GM18951 (cell line): Measurements from ENCODE around the gene SPATA6.
"Not testable (repeated sequence)": the region's sequence is repeated elsewhere in the genome, so short reads cannot be mapped to it uniquely, and the experiment has no call there.

Source experiments
- POLR2A ChIP-seq: IDR thresholded peaks from 4 replicates; pipeline ENCODE4 v1.6.1; 2011; ENCODE audit warnings: mild to moderate bottlenecking; ENCODE audit not compliant: insufficient read length, insufficient read depth; ENCODE audit errors: extremely low read depth
- in situ Hi-C: fragments of 300-500 bp; cut with MboI; formaldehyde crosslinking; loops from one replicate; pipeline ENCODE4 v1.12.0; 2022; ENCODE audit warnings: low sequenced_read_pairs, mixed read lengths, inconsistent platforms; ENCODE audit not compliant: unreplicated experiment

Gene SPATA6

DNA sequence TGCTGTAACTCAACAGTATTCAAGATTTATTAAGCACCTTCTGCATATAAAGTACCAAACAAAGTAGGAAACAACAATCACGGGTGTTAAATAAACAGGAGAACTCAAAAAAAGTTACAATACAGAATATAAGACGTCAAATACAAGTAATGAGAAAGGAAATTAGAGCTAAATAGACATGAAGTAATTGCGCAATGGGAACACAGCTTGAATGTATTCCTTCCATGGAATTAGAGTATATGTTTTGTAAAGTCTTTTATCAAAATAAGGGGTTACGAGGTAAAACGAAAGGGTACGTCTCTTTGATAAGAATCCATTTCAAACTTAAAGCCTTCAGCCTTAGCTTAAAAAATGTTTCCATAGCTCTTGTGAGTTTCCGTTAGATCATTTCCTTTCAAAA lies 109.1 kb downstream of the SPATA6 start:
- in situ Hi-C loops: no loop called here
- TF ChIP-seq POLR2A: no peak

DNA sequence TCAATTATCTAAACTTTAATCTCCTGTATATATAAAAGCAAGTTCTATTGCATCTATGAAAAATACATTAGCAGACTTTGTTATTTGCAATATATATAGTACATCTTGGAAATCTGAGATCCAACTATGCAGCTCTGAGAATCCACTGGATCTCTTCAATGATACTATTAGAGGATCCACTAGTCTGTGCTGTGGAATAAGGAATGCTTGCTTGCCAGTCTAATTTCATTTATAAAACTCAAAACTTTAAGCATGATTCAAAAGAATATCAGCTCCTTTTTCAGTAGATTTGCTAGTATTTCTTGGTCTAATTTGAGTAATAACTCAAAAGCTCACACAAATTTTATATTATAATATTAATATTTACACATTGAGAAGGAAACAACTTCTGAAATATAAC lies 115.1 kb downstream of the SPATA6 start:
- in situ Hi-C loops: no loop called here
- no peak for TF ChIP-seq POLR2A

DNA sequence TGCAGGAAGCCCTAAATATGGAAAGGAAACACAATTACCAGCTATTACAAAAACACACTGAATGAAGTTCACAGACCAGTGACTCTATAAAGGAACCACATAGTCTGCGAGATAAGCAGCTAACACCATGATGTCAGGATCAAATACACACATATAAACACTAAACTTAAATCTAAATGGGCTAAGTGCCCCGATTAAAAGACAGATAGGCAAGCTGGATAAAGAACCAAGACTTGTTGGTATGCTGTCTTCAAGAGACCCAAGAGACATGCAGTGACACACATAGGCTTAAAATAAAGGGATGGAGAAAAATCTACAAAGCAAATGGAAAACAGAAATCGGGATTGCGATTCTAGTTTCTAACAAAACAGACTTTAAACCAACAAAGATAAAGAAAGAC lies 127.6 kb downstream of the SPATA6 start:
- in situ Hi-C loops: no loop called here
- TF ChIP-seq POLR2A: no peak

DNA sequence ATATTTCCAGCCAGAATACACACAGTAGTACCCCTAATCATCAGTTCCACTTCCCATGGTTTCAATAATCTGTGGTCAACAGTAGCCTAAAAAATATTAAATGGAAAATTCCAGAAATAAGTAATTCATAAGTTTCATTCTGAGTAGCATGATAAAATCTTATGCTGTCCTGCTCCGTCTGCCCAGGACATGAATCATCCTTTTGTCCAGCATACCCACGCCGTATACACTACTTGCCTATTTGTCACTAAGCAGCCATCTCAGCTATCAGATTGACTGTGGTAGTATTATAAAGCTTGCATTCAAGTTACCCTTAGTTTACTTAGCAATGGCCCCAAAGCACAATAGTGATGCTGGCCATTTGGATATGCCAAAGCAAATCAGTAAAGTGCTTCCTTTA lies 130.8 kb downstream of the SPATA6 start:
- TF ChIP-seq POLR2A: no peak
- in situ Hi-C loops: no loop called here

DNA sequence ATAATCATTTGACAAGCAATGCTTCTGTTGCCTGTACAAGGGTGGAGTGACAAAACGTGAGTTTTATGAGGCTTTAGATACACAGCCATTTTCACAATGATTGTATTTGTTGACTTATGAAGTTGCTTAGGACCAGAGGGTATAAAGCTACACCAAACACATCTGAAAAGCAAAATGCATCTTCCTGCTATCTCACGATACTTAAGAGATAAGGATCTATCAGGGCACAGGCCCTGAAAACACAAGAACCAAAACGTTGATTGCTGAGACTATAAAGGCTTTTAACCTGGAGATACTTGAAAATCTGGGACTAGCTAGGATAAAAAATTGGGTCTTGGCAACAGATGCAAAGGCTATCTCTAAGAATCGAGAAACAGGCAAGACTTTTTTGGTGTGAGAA lies 133.7 kb downstream of the SPATA6 start:
- TF ChIP-seq POLR2A: no peak
- in situ Hi-C loops: no loop called here

DNA sequence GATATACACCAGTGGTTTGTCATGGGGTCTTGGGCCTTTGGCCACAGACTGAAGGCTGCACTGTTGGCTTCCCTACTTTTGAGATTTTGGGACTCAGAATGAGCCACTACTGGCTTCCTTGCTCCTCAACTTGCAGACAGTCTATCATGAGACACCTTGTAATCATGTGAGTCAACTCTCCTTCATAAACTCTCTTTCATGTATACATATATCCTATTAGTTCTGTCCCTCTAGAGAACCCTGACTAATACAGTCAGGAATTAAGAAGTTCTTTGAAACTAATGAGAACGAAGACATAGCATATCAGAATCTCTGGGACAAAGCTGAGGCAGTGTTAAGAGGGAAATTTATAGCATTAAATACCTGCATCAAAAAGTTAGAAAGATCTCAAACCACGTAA lies 138.7 kb downstream of the SPATA6 start:
- TF ChIP-seq POLR2A: no peak
- in situ Hi-C loops: no loop called here

DNA sequence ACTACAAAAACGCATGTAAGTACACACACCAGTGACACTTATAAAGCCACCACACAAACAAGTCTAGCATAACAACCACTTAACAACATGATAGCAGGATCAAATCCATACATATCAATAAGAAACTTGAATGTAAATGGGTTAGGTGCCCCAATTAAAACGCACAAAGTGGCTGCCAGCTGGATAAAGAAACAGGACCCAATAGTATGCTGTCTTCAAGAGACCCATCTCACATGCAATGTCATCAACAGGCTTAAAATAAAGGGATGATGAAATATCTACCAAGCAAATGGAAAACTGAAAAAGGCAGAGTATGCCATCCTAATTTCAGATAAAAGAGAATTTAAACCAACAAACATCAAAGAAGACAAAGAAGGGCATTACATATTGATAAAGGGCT lies 139.9 kb downstream of the SPATA6 start:
- in situ Hi-C loops: no loop called here
- no peak for TF ChIP-seq POLR2A

DNA sequence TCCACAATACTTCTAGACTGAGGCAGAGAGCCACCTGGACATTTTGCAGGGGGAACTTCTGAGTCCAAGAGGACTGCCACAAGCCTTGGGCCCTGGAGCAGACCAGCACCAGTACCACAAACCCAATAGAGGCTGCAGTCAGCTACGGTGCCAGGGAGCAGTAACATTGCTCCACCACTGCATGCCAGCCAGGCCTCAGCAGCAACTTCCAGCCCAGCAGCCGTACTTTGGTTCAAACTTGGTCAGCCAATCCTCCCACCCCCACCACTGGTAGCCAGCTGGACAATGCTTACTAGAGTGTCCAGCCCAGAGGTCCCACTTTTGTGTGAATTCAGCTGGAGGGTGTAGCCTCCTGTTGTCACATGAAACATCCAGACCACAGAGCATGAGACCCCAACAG lies 142.1 kb downstream of the SPATA6 start:
- in situ Hi-C loops: no loop called here
- TF ChIP-seq POLR2A: no peak

DNA sequence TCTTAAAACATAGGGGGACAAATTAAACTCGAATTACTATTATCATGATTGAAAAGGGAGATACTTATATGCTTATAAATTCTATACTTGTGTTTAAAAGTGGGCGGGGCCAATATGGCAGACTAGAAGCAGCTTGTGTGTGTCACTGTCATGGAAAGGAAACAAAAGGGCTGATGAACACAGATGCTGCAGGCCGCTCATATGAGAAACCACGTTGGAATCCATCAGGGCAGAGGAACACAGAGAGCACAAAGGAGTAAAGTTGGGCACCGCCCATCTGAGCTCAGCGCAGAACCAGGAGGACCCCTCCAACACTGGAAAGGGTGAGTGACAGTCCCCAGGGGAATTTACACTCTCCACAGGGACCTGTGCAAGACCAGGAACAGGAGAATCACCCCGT lies 142.5 kb downstream of the SPATA6 start:
- no peak for TF ChIP-seq POLR2A
- in situ Hi-C loops: no loop called here

DNA sequence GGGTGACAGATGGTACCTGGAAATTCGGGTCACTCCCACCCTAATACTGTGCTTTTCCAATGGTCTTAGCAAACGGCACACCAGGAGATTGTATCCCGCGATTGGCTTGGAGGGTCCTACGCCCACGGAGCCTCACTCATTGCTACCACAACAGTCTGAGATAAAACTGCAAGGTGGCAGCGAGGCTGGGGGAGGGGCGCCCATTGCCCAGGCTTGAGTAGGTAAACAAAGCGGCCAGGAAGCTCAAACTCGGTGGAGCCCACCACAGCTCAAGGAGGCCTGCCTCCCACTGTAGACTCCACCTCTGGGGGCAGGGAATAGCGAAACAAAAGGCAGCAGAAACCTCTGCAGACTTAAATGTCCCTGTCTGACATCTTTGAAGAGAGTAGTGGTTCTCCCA lies 160.2 kb downstream of the SPATA6 start:
- in situ Hi-C loops: not testable (repeated sequence)

DNA sequence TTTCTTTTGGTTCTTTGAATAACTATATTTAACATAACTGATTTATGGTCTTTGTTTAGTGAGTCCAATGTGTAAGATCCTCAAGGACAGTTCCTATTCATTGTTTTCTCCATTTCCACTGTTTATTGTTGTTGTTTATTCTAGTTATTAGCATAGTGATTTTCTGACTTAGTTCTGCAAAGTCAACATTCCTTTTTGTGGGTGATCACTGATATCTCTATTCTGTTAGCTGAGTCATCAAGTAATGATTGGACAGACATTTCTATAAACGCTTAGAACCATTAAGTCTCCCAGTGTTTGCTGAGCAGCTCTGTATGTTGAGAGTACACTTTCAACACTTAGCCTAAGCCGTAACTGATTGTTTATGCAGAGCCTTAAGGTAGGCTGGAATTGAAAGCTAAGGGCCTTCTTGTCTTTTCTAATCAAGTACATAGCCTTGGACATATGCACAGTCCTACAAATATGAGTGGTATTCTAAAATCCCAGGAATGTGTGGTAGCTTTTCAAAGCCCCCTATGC lies 162.4 kb downstream of the SPATA6 start:
- no peak for TF ChIP-seq POLR2A
- in situ Hi-C loops: no loop called here

DNA sequence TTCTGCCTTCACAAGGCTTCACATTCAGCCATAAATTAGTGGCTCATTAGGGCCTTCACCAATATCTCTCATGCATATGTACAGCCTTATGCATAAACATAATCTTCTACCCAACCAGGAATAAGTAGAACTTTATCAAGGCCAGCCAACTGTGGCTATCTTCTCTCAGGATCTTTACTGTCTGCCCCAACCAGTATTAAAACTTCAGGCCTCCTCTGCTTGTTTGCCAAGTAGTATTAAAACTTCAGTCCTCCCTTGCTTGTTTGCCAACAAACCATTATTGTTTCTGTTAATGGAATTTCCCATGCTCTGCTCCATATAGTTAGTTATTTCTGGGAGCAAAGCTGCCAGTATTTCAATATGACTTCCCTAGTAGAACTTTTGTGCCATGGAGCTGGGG lies 169.4 kb downstream of the SPATA6 start:
- no peak for TF ChIP-seq POLR2A
- in situ Hi-C loops: no loop called here

DNA sequence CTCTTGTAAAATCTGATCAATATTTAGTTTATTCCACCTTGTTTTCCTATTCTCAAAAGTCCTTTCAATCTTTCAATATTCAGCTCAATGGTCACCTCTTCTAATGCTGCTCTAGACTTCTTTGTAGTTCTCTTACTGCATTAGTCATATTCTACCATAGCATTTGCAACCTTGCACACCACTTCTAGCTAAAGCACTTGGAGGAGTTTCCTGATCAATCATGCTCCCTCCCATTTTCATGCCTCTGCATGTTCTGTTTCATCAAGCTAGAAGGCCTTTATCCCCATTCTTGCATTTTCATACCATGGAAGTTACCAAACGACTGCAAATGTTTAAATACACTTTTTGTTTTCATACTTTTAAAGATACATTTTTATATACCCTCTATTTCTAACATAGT lies 177.3 kb downstream of the SPATA6 start:
- TF ChIP-seq POLR2A: no peak
- in situ Hi-C loops: no loop called here

DNA sequence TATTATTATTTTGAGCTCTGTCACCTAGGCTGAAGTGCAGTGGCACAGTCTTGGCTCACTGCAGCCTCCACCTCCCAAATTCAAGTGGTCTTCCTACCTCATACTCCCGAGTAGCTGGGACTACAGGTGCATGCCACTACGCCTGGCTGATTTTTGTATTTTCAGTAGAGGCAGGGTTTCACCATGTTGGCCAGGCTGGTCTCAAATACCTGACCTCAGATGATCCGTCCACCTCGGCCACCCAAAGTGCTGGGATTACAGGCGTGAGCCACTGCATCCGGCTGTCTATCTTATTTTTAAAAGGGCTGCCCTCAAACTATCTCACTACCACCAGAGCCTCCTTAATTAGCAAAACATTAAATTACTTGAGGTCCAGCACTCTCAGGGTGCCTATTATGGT lies 177.9 kb downstream of the SPATA6 start:
- in situ Hi-C loops: not testable (repeated sequence)

DNA sequence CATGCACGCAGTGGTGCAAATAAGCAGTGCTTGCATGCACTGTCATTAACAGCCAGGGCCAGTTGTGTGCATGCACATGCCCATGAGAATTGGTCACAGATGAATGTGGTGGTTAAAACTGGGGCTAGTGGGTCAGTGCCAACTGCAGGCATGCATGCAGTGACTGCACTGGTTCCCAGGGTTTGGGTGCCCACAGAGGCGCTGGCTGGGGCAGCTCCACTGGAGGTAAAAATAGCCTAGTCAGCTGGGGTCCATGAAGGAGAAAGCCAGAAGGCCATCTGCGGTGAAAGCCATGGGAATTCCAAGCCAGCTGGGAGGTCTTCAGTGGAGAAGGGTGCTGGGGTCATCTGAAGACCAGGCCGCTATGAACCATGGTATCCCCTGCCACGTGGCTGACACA lies 179.3 kb downstream of the SPATA6 start:
- in situ Hi-C loops: no loop called here
- no peak for TF ChIP-seq POLR2A
